DMS53 (cell line): Measurements from ENCODE around the gene LRRC74B.
A peak's percentile ranks its signal among the peaks of the same experiment; 100 is the strongest.
"Not testable (repeated sequence)": the region's sequence is repeated elsewhere in the genome, so short reads cannot be mapped to it uniquely, and the experiment has no call there.

ENCODE experiments used
- DNase-seq: peaks from one replicate; lab custom pipeline; 2025; lab: John Stamatoyannopoulos, UW

Gene LRRC74B

DNA sequence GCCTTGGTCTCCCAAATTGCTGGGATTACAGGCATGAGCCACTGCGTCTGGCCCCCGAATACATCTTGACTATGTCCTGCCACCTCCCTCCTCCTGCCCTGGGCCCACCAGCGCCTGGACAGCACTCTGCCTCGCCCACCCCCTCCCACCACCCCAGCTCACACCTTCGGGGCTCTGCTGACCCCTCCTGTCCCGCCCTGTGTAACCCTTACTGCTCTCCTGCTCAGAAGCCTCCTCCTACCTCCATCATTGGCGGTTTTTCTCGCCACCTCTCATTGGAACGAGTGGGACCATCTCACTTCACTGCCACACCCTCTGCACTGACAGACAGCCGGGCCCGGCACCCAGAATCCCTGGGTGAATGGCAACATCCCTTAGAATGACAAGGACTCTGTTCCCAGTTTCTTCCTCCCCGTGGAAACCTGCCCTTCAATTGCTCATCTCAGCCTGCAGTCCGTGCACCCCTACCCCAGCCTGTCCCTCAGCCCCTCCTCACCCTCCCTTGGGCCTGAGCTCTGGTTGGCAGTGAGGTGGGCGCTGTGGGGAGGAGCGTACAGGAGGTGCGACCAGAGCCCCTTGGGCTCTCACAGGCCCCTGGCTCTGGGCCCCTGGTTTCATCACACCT lies 32.2 kb downstream of the LRRC74B start:
- no peak for DNase-seq

- no peak for DNase-seq
Observed at GRCh38 chr22:21078916-21079315, 33.2 kb downstream of the LRRC74B start.

DNA sequence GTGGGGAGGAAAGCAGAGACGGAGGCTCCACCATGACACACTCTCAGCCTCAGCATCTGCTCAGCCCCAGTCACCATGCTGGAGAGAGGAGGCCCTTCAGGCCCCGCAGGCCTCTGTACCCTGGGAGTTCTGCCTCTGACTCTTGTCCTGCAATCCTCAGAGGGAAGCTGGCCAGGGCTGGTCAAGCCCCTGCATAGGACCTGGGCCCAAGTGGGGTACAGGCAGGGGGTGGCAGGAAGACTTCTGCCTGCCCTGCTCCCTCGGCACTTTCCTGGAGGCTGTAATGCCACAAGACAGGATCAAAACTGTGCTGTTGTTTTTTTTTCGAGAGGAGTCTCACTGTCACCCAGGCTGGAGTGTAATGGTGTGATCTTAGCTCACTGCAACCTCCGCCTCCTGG lies 33.7 kb downstream of the LRRC74B start:
- no peak for DNase-seq

GRCh38 chr22:21080435-21081137 lies 34.8 kb downstream of the LRRC74B start:
- DNase-seq, result no peak

DNA sequence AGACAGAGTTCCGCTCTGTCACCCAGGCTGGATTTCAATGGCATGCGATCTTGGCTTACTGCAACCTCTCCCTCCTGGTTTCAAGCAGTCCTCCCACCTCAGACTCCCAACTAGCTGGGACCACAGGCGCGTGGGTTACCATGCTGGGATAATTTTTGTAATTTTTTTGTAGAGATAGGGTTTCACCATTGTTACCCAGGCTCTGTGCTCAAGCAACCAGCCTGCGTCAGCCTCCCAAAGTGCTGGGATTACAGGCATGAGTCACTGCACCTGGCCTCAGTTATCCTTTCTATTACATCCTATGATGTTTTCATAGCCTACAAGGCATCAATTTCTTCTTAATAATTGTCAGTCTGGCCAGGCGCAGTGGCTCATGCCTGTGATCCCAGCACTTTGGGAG lies 36.5 kb downstream of the LRRC74B start:
- peak; percentile 34 for DNase-seq

DNA sequence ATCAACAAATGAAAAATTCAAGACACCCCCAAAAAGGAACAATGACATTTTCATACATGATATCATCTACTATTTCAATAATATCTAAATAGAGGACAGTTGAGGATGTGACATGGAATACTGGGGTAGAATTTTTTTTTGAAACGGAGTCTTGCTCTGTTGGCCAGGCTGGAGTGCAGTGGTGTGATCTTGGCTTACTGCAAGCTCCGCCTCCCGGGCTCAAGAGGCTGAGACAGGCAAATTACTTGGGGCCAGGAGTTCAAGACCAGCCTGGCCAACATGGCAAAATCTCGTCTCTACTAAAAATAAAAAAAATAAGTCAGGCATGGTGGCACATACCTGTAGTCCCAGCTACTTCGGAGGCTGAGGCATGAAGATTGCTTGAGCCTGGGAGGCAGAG lies 41.4 kb downstream of the LRRC74B start:
- DNase-seq, result no peak

DNA sequence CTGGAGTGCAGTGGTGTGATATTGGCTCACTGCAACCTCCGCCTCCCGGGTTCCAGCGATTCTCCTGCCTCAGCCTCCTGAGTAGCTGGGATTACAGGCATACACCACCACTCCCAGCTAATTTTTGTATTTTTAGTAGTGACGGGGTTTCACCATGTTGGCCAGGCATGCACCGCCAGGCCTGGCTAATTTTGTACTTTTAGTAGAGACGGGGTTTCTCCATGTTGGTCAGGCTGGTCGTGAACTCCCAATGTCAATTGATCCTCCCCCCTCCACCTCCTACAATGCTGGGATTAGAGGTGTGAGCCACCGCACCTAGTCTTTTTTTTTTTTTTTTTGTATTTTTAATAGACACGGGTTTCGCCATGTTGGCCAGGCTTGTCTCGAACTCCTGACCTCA lies 42.2 kb downstream of the LRRC74B start:
- not testable (repeated sequence) for DNase-seq

- not testable (repeated sequence) for DNase-seq
Observed at GRCh38 chr22:21091220-21091619, 45.5 kb downstream of the LRRC74B start.

GRCh38 chr22:21092797-21093554 lies 47.2 kb downstream of the LRRC74B start:
- no peak for DNase-seq

- peak; percentile 9 for DNase-seq
Observed at GRCh38 chr22:21093555-21094137, 47.9 kb downstream of the LRRC74B start.

- DNase-seq, result no peak
Observed at GRCh38 chr22:21094911-21095772, 49.4 kb downstream of the LRRC74B start.

GRCh38 chr22:21095773-21096107 lies 50.0 kb downstream of the LRRC74B start:
- DNase-seq, result no peak

- not testable (repeated sequence) for DNase-seq
Observed at GRCh38 chr22:21096878-21097277, 51.1 kb downstream of the LRRC74B start.

GRCh38 chr22:21098099-21098671 lies 52.4 kb downstream of the LRRC74B start:
- peak; percentile 1 for DNase-seq

DNA sequence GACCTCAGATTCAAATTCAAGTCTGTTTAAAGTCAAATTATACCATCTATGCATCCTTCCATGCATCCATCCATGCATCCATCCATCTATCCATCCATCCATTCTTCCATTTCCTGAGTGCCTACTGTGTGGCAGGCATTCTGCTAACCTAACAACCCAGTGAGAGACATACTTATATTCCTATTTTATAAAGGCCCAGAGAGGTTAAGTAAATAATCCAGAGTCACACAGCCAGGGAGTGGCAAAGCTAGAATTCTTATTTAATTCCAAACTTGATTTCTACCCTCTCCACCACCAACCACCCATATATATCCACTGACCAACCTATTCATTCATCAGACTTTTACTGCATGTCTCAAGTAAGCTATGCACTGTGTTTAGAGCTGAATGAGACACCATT lies 53.8 kb downstream of the LRRC74B start:
- no peak for DNase-seq

DNA sequence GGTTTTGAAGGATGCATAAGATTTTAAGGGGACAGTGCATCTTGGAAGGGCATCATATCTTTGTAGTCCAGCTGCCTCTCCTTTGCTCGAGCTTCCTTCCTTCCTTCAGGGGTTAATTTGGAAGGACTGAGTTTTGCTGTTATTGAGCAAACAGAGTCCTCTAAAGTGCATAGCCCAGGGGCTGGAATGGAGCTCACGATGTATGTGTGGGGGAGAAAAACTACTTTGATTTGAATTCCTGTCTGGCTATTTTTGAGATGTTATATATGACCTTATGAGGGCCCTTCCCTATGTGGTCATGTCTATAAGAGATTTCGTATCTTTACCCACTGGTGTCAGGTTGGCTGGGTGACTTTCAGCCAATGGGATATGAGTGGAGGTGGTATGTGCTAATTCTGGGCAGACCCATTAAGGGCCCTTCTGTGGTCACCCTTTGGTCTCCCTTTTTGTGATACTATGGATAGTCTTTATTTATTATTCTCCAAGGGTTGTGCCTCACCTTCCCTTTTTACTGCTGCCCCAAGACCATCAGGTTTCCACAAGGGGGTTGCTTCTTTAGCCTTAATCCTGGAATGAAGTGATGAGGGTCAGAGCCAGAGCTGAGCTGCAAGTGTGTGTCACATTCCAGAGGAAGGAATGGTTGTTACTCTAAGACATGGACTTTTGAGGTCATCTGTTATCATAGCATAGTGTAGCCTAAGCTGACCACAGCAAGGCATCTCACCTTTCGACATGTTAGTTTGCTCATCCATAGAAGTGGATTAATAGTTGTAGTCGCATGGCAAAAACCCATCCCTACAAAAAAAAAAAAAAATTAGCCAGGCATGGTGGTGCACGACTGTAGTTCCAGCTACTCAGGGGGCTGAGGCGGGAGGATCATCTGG lies 54.6 kb downstream of the LRRC74B start:
- DNase-seq, result no peak

- DNase-seq, result no peak
Observed at GRCh38 chr22:21101877-21102638, 56.3 kb downstream of the LRRC74B start.

GRCh38 chr22:21102659-21103267 lies 57.0 kb downstream of the LRRC74B start:
- DNase-seq, result peak; percentile 82

- DNase-seq, result no peak
Observed at GRCh38 chr22:21103633-21104032, 57.9 kb downstream of the LRRC74B start.
